ENCODE data around the gene CHMP3. TPM values are rescaled to one million over a fixed set of nuclear protein-coding genes. Genes with fewer than 3 reads are reported as not detected.

The CHMP3 gene
- total RNA-seq, 1 experiment from 2014 or later = 129 TPM

- no peak for TF ChIP-seq TCF7L2 (IDR thresholded peaks at IDR 0.05; ENCODE audit: low read depth, low read length)
- no peak for TF ChIP-seq REST (IDR thresholded peaks at IDR 0.05; ENCODE audit: insufficient read depth in 1 of 2, low read depth in 2 of 2, low read length in 1 of 2)
- no peak for TF ChIP-seq POLR2AphosphoS5 (IDR thresholded peaks at IDR 0.05; ENCODE audit: low read depth, low read length)
- TF ChIP-seq CTCF (IDR thresholded peaks at IDR 0.05) = no peak
- no peak for TF ChIP-seq SIN3A (IDR thresholded peaks at IDR 0.05; ENCODE audit: borderline replicate concordance, insufficient read depth, low read depth, low read length)
- no peaks in the 10 kb centered on the region; the same call in 1 of the 2 replicates for H3K36me3 ChIP-seq (ENCODE audit: control insufficient read depth, insufficient read depth, low read length)
- no peak for ATAC-seq
- no TSS peak for BruUV-seq (replicated peaks)
- no peak overlapping the region for H3K4me3 ChIP-seq (ENCODE audit: low read depth in 2 of 2, low read length in 2 of 2)
- intact Hi-C loops (cut with micrococcal nuclease; ENCODE audit: unreplicated experiment) = no loop called here
- H3K27me3 ChIP-seq (ENCODE audit: control insufficient read depth, insufficient read depth, low read length) = no peaks in the 10 kb centered on the region
- no peak for DNase-seq (ENCODE audit: low read depth, low spot score)
- in situ Hi-C loops (cut with HindIII; ENCODE audit: low pct_unique_long_range_greater_than_20kb, low sequenced_read_pairs) = no loop called here
- no peak overlapping the region for H3K27ac ChIP-seq (ENCODE audit: low read length)
- CTCF ChIA-PET = no interaction called here
- no peaks in the 10 kb centered on the region for H3K9me3 ChIP-seq (ENCODE audit: control insufficient read depth, insufficient read depth, low read depth, low read length)
- no peaks in the 10 kb centered on the region; the same call in 1 of the 2 replicates for H3K4me1 ChIP-seq (ENCODE audit: control insufficient read depth, insufficient read depth, low read length)
- POLR2A ChIA-PET = no interaction called here
Observed at GRCh38 chr2:86523491-86523890, 39.8 kb downstream of the CHMP3 start.

- ATAC-seq (no peak), DNase-seq (ENCODE audit: low read depth, low spot score) (no peak)
- Histone ChIP-seq H3K9me3 (ENCODE audit: control insufficient read depth, insufficient read depth, low read depth, low read length) (no peaks in the 10 kb centered on the region), H3K4me3 (ENCODE audit: low read depth in 2 of 2, low read length in 2 of 2) (no peak overlapping the region), H3K4me1 (ENCODE audit: control insufficient read depth, insufficient read depth, low read length) (no peaks in the 10 kb centered on the region; the same call in 1 of the 2 replicates), H3K36me3 (ENCODE audit: control insufficient read depth, insufficient read depth, low read length) (no peaks in the 10 kb centered on the region; the same call in 1 of the 2 replicates), H3K27me3 (ENCODE audit: control insufficient read depth, insufficient read depth, low read length) (no peaks in the 10 kb centered on the region), H3K27ac (ENCODE audit: low read length) (no peak overlapping the region)
- in situ Hi-C loops (cut with HindIII; ENCODE audit: low pct_unique_long_range_greater_than_20kb, low sequenced_read_pairs) (no loop called here), intact Hi-C loops (cut with micrococcal nuclease; ENCODE audit: unreplicated experiment) (no loop called here)
- no peak for TF ChIP-seq TCF7L2 (IDR thresholded peaks at IDR 0.05; ENCODE audit: low read depth, low read length)
- no peak for TF ChIP-seq REST (IDR thresholded peaks at IDR 0.05; ENCODE audit: insufficient read depth in 1 of 2, low read depth in 2 of 2, low read length in 1 of 2)
- TF ChIP-seq POLR2AphosphoS5 (IDR thresholded peaks at IDR 0.05; ENCODE audit: low read depth, low read length) = no peak
- TF ChIP-seq CTCF (IDR thresholded peaks at IDR 0.05) = no peak
- TF ChIP-seq SIN3A (IDR thresholded peaks at IDR 0.05; ENCODE audit: borderline replicate concordance, insufficient read depth, low read depth, low read length) = no peak
- POLR2A ChIA-PET = no interaction called here
- CTCF ChIA-PET = no interaction called here
- no TSS peak for BruUV-seq (replicated peaks)
Observed at GRCh38 chr2:86522711-86523110, 40.5 kb downstream of the CHMP3 start.

All from Panc1 (cell line).